ENCODE measurements around the gene CSF1R.
"Not testable (repeated sequence)": the region's sequence is repeated elsewhere in the genome, so short reads cannot be mapped to it uniquely, and the experiment has no call there.

Gene CSF1R

DNA sequence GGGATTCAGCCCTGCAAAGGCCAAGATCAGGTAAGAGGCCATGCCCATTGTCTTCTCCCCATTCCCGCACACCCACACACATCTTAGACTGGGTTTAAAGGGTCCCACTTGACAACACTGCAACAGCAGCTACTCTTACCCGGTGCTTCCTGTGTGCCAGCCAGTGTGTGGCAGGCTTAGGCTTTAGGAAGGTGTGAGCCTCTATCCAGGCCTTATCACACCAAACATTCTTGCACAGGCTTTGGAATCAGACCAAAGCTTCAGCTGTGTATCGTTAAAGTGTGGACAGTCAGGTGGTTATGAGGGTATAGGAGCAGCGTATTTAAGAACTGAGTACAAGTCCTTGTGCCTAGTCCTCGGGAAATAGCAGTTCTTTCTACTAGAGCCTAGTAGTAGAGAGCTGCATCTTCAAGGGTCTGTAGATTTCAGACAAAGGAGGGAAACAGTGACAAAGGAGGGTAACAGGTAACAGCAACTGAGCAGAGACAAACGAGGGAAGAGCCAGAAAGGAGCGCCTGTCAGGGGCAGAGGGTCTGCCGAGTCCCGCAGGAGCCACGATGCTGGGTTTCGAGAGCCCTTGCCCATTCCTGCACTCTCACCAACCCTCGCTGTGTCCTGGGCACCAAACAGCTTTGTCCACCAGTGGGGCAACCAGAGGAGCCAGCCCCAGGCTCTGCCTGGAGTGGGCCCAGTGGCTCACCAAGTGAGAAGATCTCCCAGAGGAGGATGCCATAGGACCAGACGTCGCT, 30.9 kb downstream of the CSF1R start:
- DNase-seq (ENCODE audit: low read depth in 1 of 2, low spot score in 1 of 2) = no peak

DNA sequence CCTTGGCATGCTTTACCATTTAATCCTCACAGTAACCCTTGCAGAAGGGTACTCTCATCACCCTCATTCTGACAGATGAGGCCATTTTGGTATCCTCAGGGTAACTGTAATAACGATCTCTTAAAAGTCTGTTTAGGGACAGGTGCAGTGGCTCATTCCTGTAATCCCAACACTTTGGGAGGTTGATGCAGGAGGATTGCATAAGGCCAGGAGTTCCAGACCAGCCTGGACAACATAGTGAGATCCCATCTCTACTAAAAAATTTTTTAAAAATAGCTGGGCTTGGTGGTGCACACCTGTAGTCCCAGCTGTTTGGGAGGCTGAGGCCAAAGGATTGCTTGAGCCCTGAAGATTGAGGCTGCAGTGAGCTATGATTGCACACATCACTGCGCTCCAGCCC, 31.8 kb downstream of the CSF1R start:
- DNase-seq (ENCODE audit: low read depth in 1 of 2, low spot score in 1 of 2) = no peak

DNA sequence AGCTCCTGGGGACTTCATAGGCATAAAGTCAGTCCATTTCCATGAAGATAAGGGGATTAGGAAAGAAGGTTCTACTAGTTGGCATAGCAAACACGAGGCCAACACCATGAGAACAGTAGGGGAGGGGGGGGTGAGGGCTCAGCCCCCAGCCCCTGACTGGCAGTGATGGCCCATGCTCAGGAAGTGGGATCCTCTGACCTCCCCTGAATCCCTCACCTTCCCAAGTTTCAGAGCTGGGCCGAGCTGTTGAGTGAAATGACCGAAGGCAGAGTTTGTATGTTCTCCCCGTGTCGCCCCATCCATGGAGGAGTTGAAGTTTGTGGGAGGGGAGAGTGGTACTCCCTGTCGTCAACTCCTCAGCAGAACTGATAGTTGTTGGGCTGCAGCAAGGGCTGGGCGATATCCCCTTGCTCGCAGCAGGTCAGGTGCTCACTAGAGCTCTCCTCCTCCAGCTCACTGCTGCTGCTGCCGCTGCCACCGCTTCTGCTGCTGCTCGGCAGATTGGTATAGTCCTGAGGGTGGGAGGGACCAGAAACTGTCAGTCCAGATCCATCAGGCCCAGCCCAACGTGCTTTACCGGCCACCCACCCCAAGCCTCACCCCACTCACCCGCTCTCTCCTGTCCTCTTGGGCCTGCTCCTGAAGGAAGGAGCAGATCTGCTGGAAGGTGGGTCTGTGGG, 32.5 kb downstream of the CSF1R start:
- no peak for DNase-seq (ENCODE audit: low read depth in 1 of 2, low spot score in 1 of 2)

DNA sequence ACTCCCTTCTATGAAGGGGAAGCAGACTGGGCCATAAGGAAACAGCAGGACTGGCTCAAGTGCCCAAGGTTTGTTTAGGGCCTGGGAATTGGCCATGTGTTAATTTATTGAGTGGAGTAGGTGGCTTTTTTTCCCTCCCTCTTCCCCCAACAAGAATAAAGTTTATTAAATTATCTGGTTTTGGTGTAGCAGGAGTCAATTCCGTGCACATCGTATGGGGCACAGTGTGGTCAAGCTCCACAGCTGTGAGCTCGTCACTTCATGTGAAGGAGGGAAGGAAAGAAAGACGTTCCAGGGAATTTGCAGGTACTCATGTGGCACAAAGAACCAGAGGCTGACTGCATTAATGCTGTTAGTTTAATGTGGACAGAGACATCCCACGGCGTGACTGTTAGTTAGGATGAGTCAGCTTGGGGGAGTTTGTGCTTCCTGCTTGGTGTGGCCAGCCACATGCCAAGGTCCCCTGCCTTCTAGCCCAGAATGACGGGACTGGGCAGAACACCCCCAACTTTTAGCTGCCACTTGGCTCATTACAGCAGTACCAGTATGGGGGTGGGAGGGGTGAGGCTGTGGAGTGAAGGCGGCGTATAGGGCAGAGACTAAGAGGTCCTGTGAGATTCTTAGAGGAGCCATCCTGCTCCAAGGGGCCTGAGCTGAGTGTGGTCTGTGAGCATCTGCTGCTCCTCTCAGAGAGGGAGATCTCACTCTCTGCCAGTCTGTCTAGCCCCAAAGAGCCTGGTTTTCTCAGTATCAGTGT, 33.2 kb downstream of the CSF1R start:
- no peak for DNase-seq (ENCODE audit: low read depth in 1 of 2, low spot score in 1 of 2)

DNA sequence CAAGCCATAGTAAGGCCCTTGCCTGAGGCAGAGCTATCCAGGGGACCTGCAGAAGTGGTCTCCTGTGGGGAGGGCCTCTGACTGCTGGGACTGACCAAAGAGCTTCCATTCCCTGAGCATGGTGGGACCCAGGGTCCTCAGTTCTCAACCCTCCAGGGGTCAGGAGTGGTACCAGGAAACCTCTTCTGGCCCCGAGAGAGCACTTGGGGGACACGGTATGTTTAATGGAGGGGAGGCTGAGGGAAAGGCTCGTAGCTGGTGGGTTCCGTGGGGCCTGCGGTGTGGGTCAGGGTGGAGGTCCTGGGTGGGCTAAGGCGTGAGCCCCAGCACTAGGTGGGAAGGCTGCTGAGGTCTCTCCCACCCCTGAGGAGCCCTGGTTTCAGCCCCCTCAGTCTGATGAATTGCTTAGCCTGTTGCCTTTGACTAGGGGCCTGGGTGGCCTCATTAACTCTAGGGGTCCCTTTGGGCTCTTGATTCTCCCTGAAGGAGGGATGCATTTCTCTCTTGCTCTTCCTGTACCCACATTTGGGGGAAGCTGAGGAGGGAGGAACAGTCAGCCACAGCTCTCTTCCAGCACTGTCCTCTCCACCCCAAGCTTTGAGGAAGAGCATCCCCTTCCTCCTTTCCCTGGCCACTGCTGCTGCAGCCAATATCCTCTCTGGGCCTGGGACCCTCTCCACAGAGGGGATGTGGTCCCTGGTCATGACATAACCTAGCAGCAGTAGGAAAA, 34.0 kb downstream of the CSF1R start:
- no peak for DNase-seq (ENCODE audit: low read depth in 1 of 2, low spot score in 1 of 2)

DNA sequence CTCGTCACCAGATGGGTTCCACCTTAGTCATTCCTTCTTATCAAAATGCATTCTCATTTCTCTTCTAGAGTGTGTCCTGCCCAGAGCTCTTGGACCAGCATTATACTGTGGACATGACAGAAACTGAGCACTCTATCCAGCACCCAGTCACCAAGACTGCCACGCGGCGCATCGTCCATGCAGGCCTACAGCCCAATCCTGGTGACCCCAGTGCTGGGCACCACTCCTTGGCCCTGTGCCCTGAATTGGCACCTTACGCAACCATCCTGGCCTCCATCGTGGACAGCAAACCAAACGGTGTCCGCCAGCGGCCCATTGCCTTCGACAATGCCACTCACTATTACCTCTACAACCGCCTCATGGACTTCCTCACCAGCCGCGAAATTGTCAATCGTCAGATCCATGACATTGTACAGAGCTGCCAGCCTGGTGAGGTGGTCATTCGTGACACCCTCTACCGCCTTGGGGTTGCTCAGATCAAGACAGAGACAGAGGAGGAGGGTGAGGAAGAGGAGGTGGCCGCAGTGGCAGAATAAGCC, 34.6 kb downstream of the CSF1R start:
- DNase-seq (ENCODE audit: low read depth in 1 of 2, low spot score in 1 of 2) = no peak

DNA sequence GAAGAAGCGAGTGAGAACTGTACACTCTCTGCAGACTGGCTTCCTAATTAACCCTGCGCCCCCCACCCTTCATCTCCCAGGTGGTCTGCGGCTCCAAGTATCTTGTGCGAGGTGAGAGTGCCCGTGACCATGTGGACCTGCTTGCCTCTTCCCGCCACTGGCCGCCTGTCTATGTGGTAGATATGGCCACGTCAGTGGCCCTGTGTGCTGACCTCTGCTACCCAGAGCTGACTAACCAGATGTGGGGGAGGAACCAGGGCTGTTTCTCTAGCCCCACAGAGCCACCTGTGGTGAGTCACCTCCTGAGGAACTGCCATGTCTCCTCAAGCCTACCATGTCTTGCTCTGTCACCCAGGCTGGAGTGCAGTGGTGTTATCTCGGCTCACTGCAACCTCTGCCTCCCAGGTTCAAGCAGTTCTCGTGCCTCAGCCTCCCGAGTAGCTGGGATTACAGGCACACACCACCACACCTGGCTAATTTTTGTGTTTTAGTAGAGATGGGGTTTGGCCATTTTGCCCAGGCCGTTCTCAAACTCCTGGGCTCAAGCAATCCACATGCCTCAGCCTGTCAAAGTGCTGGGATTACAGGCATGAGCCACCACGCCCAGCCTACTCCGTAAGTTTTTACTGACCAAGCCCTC, 36.1 kb downstream of the CSF1R start:
- not testable (repeated sequence) for DNase-seq (ENCODE audit: low read depth in 1 of 2, low spot score in 1 of 2)

DNA sequence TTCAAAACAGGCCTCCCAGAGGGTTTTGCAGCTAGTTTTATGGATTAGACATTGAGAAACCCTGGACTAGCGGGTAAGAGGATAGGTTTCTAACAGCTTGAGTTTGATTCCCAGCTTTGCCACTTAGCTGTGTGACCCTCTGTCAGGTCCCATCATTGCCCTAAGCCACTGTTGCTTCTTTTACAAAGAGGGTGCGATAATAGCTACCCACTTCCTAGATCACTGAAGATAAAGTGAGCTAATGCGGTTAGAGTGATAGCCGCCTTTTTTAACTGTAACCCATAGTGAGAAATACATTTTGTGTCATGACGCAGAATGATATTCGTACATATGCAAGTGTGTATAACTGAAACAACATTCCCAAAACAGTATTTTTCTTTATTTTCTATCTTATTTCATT, 40.3 kb downstream of the CSF1R start:
- no peak for DNase-seq (ENCODE audit: low read depth in 1 of 2, low spot score in 1 of 2)

DNA sequence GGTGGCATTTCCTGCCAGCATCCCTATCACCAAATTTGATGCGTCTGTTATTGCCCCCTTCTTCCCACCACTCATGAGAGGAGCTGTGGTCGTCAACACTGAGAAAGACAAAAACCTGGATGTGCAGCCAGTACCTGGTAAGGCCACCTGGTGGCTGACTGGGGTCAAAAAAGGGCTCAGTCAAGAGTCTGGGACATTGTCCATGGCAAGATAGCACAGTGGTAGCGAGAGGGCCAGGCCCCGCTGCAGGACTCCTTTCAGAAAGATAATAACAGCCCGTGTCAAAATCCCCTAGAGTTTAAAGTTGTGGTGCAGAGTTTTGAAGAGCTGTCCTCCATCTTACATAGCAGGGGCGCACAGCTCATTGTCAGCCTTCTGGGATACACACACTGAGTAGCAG, 40.8 kb downstream of the CSF1R start:
- DNase-seq (ENCODE audit: low read depth in 1 of 2, low spot score in 1 of 2) = no peak

DNA sequence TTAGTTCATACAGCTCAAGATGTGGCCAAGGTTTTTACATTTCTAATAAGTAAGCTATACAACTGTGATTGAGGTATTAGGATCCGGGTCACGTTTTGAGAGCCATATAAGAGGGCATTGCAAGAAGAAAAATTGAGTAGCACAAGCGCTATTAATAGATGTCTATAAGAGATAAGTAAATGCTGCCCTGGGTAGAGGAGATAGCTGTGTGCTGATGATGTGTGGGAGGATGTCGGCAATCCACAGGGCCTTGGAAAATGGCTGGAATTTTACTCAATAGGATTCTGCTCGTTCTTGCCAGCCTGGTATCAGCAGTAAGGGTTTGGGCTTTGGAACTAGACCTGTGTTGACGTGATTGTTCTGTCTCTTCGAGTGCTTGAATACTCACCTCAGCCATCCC, 41.6 kb downstream of the CSF1R start:
- no peak for DNase-seq (ENCODE audit: low read depth in 1 of 2, low spot score in 1 of 2)

DNA sequence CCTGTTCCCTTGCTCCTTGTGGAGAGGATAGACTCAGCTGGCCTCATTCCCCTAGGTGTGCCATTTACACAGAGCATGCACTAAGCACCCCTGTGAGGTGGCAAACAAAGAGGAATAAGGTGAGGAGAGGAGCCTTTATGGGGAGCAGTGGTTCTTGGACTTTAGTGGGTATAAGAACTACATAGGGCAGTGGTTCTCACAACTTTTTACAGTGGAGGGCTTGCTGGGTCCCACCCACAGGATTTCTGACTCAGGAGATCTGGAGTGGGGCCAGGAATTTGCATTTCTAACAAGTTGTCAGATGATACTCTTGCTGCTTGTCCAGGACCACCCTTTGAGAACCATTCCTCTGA, 42.0 kb downstream of the CSF1R start:
- no peak for DNase-seq (ENCODE audit: low read depth in 1 of 2, low spot score in 1 of 2)

DNA sequence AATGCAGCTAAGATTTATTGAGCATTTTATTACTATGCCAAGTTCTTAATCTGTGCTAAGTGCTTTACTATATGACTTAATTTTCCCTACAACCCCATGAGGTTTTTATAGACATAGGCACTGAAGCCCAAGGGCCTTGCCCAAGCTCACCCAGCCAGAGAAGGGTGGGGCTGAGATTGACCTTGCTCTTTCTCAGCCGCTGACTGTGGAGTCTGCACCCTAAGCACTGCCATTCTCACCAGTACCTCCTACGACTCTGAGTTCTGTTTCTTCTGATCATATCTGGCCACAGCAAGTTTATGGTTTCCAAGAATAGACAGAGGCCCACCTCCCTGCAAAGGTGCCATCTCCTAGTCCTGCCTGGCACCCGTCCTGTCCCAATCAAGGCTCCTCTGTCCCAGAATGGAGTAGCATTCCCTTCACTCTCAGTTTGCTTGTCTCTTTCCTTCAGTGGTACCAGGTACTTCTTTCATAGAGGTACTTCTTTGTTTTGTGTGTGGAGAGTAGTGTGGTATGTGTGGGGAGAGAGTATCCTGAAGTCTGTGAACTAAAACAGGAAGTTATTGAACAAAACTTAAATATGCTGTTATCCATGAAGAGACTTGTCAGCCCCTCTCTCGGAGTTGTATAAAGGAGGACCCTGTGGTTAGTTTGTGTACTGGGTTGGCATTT, 42.6 kb downstream of the CSF1R start:
- DNase-seq (ENCODE audit: low read depth in 1 of 2, low spot score in 1 of 2) = no peak

DNA sequence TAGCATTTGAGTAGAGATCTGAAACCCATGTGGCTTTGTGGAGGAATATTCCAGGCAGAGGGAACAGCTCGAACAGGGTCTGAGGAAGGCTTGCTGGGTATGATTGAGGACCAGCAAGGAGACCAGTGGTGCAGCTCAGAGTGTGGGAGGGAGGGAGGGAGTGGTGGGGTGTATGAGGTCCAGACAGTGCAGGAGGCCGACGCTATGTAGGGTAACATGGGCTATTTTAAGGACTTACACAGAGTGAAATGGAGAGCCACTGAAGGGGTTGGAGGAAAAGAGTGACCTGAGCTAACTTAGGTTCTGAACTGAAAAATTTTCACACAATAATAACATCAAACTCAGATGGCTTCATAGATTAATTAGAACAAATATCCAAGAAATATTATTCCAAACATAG, 43.9 kb downstream of the CSF1R start:
- no peak for DNase-seq (ENCODE audit: low read depth in 1 of 2, low spot score in 1 of 2)

DNA sequence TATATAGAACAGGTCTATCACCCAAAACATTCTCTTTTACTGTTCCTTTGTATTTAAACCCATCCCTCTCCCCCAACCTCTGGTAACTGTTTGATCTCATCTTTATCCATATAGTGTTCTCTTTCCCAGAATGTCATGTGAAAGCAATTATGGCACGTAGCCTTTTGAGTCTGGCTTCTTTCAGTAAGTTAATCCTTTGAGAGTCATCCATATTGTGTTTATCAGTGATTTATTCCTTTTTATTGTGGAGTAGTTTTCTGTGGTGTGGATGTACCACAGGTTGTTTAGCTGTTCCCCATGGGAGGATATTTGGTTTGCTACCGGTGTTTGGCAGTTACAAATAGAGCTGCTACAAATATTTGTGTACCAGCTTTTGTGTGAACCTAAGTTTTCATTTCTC, 47.8 kb downstream of the CSF1R start:
- DNase-seq (ENCODE audit: low read depth in 1 of 2, low spot score in 1 of 2) = no peak

DNA sequence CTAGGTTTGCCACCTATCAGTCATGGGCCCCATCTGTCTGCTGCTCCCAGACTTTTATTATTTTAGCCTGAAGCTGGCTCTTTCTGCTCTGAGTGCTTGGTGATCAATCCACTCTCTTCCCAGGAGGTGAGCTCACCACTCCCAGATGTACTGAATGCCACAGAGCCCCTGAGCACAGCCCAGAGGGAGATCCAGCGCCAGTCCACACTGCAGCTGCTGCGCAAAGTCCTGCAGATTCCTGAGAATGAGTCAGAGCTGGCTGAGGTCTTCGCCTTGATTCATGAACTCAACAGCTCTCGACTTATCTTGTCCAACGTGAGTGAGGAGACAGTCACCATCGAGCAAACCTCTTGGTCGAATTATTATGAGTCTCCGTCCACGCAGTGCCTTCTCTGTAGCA, 49.8 kb downstream of the CSF1R start:
- DNase-seq (ENCODE audit: low read depth in 1 of 2, low spot score in 1 of 2) = no peak

DNA sequence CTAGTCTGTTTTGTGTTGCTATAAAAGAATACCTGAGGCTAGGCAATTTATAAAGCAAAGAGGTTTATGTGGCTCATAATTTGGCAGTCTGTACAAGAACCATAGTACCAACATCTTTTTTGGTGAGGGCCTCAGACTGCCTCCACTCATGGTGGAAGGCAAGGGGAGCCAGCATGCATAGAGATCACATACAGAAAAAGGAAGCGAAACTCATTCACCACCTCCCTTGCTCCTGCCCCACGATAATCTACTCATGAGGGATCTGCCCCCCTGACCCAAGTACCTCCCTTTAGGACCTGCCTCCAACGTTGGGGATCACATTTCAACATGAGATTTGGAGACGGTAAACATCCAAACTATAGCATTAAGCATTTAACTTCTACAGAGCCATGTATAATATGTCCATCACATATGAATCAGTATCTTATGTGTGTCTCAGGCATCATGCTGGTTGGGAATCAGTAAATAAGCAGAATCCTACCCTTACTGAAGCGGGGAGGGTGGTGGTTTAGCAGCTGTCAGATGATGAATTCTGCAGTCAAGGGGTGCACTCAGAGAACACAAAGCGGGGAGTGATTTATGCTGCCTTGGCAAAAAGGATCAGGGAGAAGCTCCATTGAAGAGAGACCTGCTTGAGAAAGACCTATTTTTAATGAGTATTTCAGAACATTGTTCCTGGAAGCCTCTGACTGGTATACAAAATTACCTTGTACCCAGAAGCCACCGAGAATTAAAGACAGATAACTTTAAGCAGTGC, 51.0 kb downstream of the CSF1R start:
- no peak for DNase-seq (ENCODE audit: low read depth in 1 of 2, low spot score in 1 of 2)

DNA sequence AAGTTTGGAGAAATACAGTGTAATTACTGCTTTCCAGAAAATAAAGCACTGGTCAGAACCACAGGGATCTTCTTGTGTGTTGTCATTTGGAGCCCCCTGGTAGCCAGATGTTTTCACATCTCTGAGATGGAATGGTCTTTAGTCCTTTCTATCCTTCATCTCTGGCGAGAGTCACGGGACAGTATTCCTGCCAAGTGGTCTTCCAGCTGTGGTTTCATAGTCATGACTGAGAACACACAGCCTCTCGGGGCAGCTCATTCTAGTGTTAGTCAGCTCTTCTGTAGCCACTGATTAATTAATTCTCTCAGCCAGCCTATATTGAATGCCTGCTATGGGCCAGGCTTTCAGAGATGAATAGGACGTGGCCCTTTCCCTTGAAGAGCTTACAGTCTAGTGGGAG, 51.7 kb downstream of the CSF1R start:
- DNase-seq (ENCODE audit: low read depth in 1 of 2, low spot score in 1 of 2) = no peak

DNA sequence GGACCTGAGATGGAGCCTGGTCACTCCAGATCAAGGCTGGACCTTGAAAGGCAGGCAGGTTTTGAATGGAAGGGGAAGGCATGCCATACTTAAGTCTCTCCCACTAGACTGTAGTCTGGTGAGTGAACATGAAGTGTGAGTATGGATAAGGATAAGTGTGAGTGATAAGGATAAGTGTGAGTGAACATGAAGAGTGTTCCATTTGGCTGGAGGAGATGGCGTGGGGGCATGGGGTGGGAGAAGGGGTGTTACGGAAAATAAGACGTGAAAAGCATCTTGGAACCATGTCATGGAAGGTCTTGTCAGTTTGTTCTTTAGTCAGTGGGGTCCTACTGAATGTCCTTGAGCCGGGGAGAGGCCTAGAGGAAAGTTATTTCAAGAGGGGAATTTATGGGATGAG, 53.0 kb downstream of the CSF1R start:
- DNase-seq (ENCODE audit: low read depth in 1 of 2, low spot score in 1 of 2) = no peak

DNA sequence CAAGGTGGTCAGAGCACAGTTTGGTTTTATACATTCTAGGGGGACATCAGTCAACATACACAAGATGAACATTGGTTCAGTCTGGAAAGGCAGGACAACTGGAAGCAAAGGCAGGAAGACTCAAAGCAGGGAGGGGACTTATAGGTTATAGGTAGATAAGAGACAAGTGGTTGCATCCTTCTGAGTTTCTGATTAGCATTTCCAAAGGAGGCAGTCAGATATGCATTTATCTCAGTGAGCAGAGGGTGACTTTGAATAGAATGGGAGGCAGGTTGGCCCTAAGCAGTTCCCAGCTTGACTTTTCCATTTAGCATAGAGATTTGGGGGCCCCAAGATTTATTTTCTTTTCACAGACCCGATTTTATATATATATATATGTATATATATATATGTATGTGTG, 58.3 kb downstream of the CSF1R start:
- DNase-seq (ENCODE audit: low read depth in 1 of 2, low spot score in 1 of 2) = not testable (repeated sequence)
